Panc1 (cell line): Measurements from ENCODE around the gene CGN. TPM values are rescaled to one million over a fixed set of nuclear protein-coding genes. Genes with fewer than 3 reads are reported as not detected.

ENCODE experiments used
- ATAC-seq: fragments of 200-7000 bp; cut with Tn5 transposase; 2 replicates; pipeline ENCODE4 v1.9.1; 2020; ENCODE audit warnings: mild to moderate bottlenecking, moderate library complexity
- BruUV-seq: library from RNA; stranded (reverse); fragments of 400-500 nt; replicated peaks from 2 replicates; lab custom pipeline; 2021; lab: Mats Ljungman, UMichigan
- CTCF ChIA-PET: fragments of 300-600 bp; sonication (Branson Sonifier 250); formaldehyde crosslinking; loops from one replicate; lab custom pipeline; 2022; ENCODE audit warnings: antibody characterized with exemption; lab: Charles Lee
- POLR2A ChIA-PET: fragments of 300-600 bp; sonication (Branson Sonifier 250); formaldehyde crosslinking; loops from one replicate; lab custom pipeline; 2022; ENCODE audit warnings: antibody characterized with exemption; lab: Charles Lee
- DNase-seq: peaks from one replicate; pipeline ENCODE4 v3.0.0-alpha.2; 2010; ENCODE audit warnings: low read depth, low spot score
- H3K27ac ChIP-seq: 2 replicates; pipeline ENCODE4 v1.5.1; 2011; ENCODE audit warnings: mild to moderate bottlenecking, low read length, inconsistent platforms
- H3K27me3 ChIP-seq: fragments of 200-500 bp; sonication (Bioruptor generic); 2 replicates; pipeline ENCODE4 v1.6.0; 2014; ENCODE audit warnings: low read length, inconsistent platforms; ENCODE audit not compliant: control insufficient read depth, insufficient read depth
- H3K36me3 ChIP-seq: fragments of 200-500 bp; sonication (Bioruptor generic); 2 replicates; pipeline ENCODE4 v1.5.1; 2014; ENCODE audit warnings: inconsistent platforms, mild to moderate bottlenecking, low read length, moderate library complexity; ENCODE audit not compliant: control insufficient read depth, insufficient read depth
- H3K4me1 ChIP-seq: 2 replicates; pipeline ENCODE4 v1.5.1; 2011; ENCODE audit warnings: inconsistent platforms, mild to moderate bottlenecking, low read length, moderate library complexity; ENCODE audit not compliant: control insufficient read depth, insufficient read depth
- H3K4me3 ChIP-seq, 2 experiments: 2 replicates each; pipeline ENCODE4 v1.5.1; 2011 to 2012; ENCODE audit warnings: low read depth in 2 of 2, low read length in 2 of 2, mild to moderate bottlenecking in 2 of 2, inconsistent platforms in 1 of 2, moderate library complexity in 1 of 2
- H3K9me3 ChIP-seq: fragments of 200-500 bp; sonication (Bioruptor generic); 2 replicates; pipeline ENCODE4 v1.5.1; 2014; ENCODE audit warnings: low read depth, mild to moderate bottlenecking, inconsistent platforms, low read length, moderate library complexity; ENCODE audit not compliant: control insufficient read depth, insufficient read depth
- CTCF ChIP-seq: fragments of 450-650 bp; IDR thresholded peaks from 2 replicates; pipeline ENCODE4 v1.5.1; 2017; ENCODE audit warnings: mild to moderate bottlenecking
- POLR2AphosphoS5 ChIP-seq: IDR thresholded peaks from 2 replicates; pipeline ENCODE4 v1.6.1; 2012; ENCODE audit warnings: mild to moderate bottlenecking, low read depth, low read length, moderate library complexity
- REST ChIP-seq, 2 experiments: IDR thresholded peaks; 2 replicates each; pipeline ENCODE4 v1.6.1; 2011 to 2012; ENCODE audit warnings: low read depth in 2 of 2, control low read depth in 1 of 2, low read length in 1 of 2, mild to moderate bottlenecking in 1 of 2, moderate library complexity in 1 of 2; ENCODE audit not compliant: insufficient read depth in 1 of 2
- SIN3A ChIP-seq: IDR thresholded peaks from 2 replicates; pipeline ENCODE4 v1.6.1; 2012; ENCODE audit warnings: low read depth, mild to moderate bottlenecking, low read length, moderate library complexity, borderline replicate concordance; ENCODE audit not compliant: insufficient read depth
- TCF7L2 ChIP-seq: IDR thresholded peaks from 2 replicates; pipeline ENCODE4 v1.6.1; 2011; ENCODE audit warnings: mild to moderate bottlenecking, low read depth, low read length, inconsistent platforms
- in situ Hi-C: cut with HindIII; loops from 2 replicates; pipeline ENCODE4 v1.10.0; 2016; ENCODE audit warnings: low sequenced_read_pairs, low pct_unique_long_range_greater_than_20kb
- intact Hi-C: fragments of 100-400 bp; cut with micrococcal nuclease; formaldehyde crosslinking; loops from one replicate; pipeline ENCODE4 v1.10.0; 2022; ENCODE audit not compliant: unreplicated experiment
- total RNA-seq: library from RNA; stranded (reverse); gene quantifications from one replicate; pipeline ENCODE4 v1.2.1, GENCODE V29; 2021; ENCODE audit not compliant: unreplicated experiment

The CGN gene
- total RNA-seq, 1 experiment from 2014 or later, result 10.2 TPM

GRCh38 chr1:151529781-151530180 lies 18.6 kb downstream of the CGN start:
- ChIA-PET CTCF (no interaction called here), POLR2A (interaction anchor here (0.5 to 0.6 kb wide), 2 partner anchors 83 to 151 kb away, joined by 10 read pairs; no protein-coding TSS in a partner anchor)
- Histone ChIP-seq H3K4me1 (no peaks in the 10 kb centered on the region), H3K27me3 (no peaks in the 10 kb centered on the region), H3K4me3 (no peak overlapping the region), H3K36me3 (no peaks in the 10 kb centered on the region), H3K27ac (no peak overlapping the region), H3K9me3 (no peaks in the 10 kb centered on the region)
- no peak for TF ChIP-seq POLR2AphosphoS5
- no peak for TF ChIP-seq REST (IDR thresholded peaks at IDR 0.05; ENCODE audit: insufficient read depth in 1 of 2, low read depth in 2 of 2, low read length in 1 of 2)
- intact Hi-C loops, result no loop called here
- ATAC-seq (no peak), DNase-seq (no peak)
- no TSS peak for BruUV-seq
- in situ Hi-C loops, result no loop called here

GRCh38 chr1:151530461-151530860 lies 19.3 kb downstream of the CGN start:
- in situ Hi-C loops, result no loop called here
- Histone ChIP-seq H3K9me3 (no peaks in the 10 kb centered on the region), H3K27me3 (no peaks in the 10 kb centered on the region), H3K27ac (no peak overlapping the region), H3K4me3 (no peak overlapping the region), H3K36me3 (no peaks in the 10 kb centered on the region), H3K4me1 (peaks cover 3% of the 10 kb centered on the region; the same call in 1 of the 2 replicates)
- DNase-seq, result no peak
- POLR2A ChIA-PET, result interaction anchor here (0.6 kb wide), 1 partner anchor 150 kb away, joined by 10 read pairs; no protein-coding TSS in a partner anchor
- no peak for ATAC-seq
- no TSS peak for BruUV-seq
- TF ChIP-seq REST (IDR thresholded peaks at IDR 0.05; ENCODE audit: insufficient read depth in 1 of 2, low read depth in 2 of 2, low read length in 1 of 2) (no peak), CTCF (no peak), SIN3A (no peak), POLR2AphosphoS5 (no peak), TCF7L2 (no peak)
- CTCF ChIA-PET, result no interaction called here
- intact Hi-C loops, result no loop called here
